Left ventricle myocardium inferior (tissue), 1 donor: ENCODE measurements around the gene RGS14. TPM values are rescaled to one million over a fixed set of nuclear protein-coding genes. Genes with fewer than 3 reads are reported as not detected.
"Not testable (repeated sequence)": the region's sequence is repeated elsewhere in the genome, so short reads cannot be mapped to it uniquely, and the experiment has no call there.

Source experiments
- DNase-seq: peaks from one replicate; pipeline ENCODE4 v3.0.0-alpha.2; 2020
- H3K27ac ChIP-seq: fragments of 200-600 bp; replicated peaks from 2 replicates; pipeline ENCODE4 v1.8.0; 2021
- H3K27me3 ChIP-seq: fragments of 200-600 bp; 2 replicates; pipeline ENCODE4 v1.8.0; 2021; ENCODE audit warnings: low read depth
- H3K36me3 ChIP-seq: fragments of 200-600 bp; 2 replicates; pipeline ENCODE4 v1.8.0; 2021
- H3K4me1 ChIP-seq: fragments of 200-600 bp; 2 replicates; pipeline ENCODE4 v1.8.0; 2021
- H3K4me3 ChIP-seq: fragments of 200-600 bp; 2 replicates; pipeline ENCODE4 v1.8.0; 2021; ENCODE audit warnings: mild to moderate bottlenecking, moderate library complexity
- H3K9me3 ChIP-seq: fragments of 200-600 bp; replicated peaks from 2 replicates; pipeline ENCODE4 v1.8.0; 2021
- intact Hi-C: fragments of 100-400 bp; cut with micrococcal nuclease; formaldehyde crosslinking; loops from one replicate; pipeline ENCODE4 v1.11.0; 2022
- total RNA-seq: library from RNA; stranded (reverse); fragmentation: NEBNext Ultra II Directional; extraction: Animal tissue kit (Norgen Biotek cat#: 25700); gene quantifications from one replicate; pipeline ENCODE4 v1.2.1, GENCODE V29; 2021
- TF ChIP-seq, protein P1 (sequence below): fragments of 200-600 bp; IDR thresholded peaks from 2 replicates; pipeline ENCODE4 v1.8.0; 2021; ENCODE audit warnings: antibody characterized with exemption, mild to moderate bottlenecking, borderline replicate concordance
- donor health status: DM: no; HTN: yes; CAD: no; lungs with severe emphysema.

The RGS14 gene
- total RNA-seq, 1 donor from 2014 or later = 4.6 TPM

DNA sequence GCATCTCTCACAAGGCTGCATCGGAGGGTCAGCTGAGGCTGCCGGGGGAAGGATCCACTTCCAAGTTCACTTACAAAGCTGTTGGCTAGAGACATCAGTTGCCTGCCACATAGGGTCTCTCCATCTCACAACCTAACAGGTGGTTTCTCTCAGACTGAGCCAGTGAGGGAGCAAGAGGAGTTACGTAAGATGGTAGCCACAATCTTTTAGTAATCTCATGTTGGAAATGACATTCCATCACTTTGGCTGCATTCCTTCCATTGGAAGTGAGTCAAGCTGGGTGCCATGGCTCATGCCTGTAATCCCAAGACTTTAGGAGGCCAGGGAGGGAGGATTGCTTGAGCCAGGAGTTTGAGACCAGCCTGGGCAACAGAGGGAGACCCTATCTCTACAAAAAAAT is 61.3 kb downstream of the RGS14 start:
- TF ChIP-seq, protein P1, sequence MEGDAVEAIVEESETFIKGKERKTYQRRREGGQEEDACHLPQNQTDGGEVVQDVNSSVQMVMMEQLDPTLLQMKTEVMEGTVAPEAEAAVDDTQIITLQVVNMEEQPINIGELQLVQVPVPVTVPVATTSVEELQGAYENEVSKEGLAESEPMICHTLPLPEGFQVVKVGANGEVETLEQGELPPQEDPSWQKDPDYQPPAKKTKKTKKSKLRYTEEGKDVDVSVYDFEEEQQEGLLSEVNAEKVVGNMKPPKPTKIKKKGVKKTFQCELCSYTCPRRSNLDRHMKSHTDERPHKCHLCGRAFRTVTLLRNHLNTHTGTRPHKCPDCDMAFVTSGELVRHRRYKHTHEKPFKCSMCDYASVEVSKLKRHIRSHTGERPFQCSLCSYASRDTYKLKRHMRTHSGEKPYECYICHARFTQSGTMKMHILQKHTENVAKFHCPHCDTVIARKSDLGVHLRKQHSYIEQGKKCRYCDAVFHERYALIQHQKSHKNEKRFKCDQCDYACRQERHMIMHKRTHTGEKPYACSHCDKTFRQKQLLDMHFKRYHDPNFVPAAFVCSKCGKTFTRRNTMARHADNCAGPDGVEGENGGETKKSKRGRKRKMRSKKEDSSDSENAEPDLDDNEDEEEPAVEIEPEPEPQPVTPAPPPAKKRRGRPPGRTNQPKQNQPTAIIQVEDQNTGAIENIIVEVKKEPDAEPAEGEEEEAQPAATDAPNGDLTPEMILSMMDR = no peak
- H3K9me3 ChIP-seq = no peaks in the 10 kb centered on the region
- no peaks in the 10 kb centered on the region for H3K4me1 ChIP-seq
- no peak for DNase-seq
- H3K27ac ChIP-seq = no peak overlapping the region
- H3K36me3 ChIP-seq = no peaks in the 10 kb centered on the region
- H3K27me3 ChIP-seq = peaks cover 22% of the 10 kb centered on the region
- no peak overlapping the region for H3K4me3 ChIP-seq
- intact Hi-C loops = no loop called here

DNA sequence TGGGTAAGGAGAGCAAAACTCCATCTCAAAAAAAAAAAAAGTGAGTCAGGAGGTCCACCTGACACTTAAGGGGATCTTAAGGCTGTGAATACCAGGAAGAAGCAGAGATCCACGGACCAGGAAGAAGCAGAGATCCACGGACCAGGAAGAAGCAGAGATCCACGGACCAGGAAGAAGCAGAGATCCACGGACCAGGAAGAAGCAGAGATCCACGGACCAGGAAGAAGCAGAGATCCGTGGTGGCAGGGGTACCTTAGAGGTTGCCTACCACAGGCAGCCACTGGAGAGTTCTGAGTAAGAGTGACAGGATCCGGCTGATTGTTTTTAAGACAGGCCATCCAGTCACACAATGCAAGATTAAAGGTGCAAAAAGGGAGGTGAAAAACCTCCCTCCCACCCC is 62.7 kb downstream of the RGS14 start:
- H3K36me3 ChIP-seq, H3K4me3 ChIP-seq, H3K27ac ChIP-seq, H3K4me1 ChIP-seq, H3K9me3 ChIP-seq, intact Hi-C loops, DNase-seq: not testable (repeated sequence)
- peaks cover 18% of the 10 kb centered on the region for H3K27me3 ChIP-seq

DNA sequence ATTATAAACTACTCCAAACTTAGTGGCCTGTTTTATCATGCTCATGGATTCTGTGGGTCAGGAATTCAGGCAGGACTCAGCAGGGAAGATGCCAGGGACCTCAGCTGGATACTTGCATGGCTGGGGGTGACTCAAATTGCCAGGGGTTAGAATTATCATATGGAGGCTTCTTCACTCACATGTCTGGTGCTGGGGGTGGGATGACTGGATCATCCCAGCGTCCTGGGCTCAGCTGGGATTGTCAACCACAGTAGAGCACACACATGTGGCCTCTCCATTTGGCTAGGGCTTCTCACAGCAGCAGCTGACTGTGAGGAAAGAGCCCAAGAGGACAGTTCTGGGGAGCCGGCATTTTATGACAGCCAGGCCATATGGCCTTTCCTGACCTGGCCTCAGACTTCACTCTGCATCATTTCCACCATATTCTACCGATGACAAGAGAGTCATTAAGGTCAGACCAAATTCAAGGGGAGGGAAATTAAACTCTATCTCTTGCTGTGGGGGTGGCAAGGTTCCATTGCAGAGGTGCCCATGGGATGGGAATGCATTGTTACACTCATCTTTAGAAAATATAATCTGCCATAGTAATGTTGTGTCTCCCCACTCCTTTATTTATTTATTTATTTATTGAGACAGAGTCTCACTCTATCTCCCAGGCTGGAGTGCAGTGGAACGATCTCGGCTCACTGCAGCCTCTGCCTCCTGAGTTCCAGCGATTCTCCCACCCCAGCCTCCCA is 63.5 kb downstream of the RGS14 start:
- no peak for DNase-seq
- Histone ChIP-seq H3K27me3 (peaks cover 18% of the 10 kb centered on the region), H3K36me3 (no peaks in the 10 kb centered on the region), H3K4me3 (no peak overlapping the region), H3K4me1 (peaks cover 10% of the 10 kb centered on the region), H3K27ac (no peak overlapping the region), H3K9me3 (no peaks in the 10 kb centered on the region)
- TF ChIP-seq, protein P1 = no peak
- intact Hi-C loops = no loop called here

Other genes with a start within 250 kb of the RGS14 start
- gene NSD1, start 224.2 kb upstream of the RGS14 start, total RNA-seq = 40.8 TPM
- 25.3 TPM for gene RAB24, start 54.2 kb upstream of the RGS14 start, total RNA-seq
- 40.0 TPM for gene PRELID1, start 54.1 kb upstream of the RGS14 start, total RNA-seq
- gene MXD3, start 46.0 kb upstream of the RGS14 start, total RNA-seq = 2.3 TPM
- 60.0 TPM for gene LMAN2, start 6.3 kb upstream of the RGS14 start, total RNA-seq
- not detected for gene SLC34A1, start 26.5 kb downstream of the RGS14 start, total RNA-seq
- gene PFN3, start 42.7 kb downstream of the RGS14 start, total RNA-seq = not detected
- not detected for gene F12, start 51.6 kb downstream of the RGS14 start, total RNA-seq
- 15.6 TPM for gene GRK6, start 68.8 kb downstream of the RGS14 start, total RNA-seq
- gene PRR7, start 88.9 kb downstream of the RGS14 start, total RNA-seq = 2.1 TPM
- 21.8 TPM for gene DBN1, start 115.7 kb downstream of the RGS14 start, total RNA-seq
- 54.4 TPM for gene PDLIM7, start 139.7 kb downstream of the RGS14 start, total RNA-seq
- gene DOK3, start 151.9 kb downstream of the RGS14 start, total RNA-seq = 3.3 TPM
- 29.7 TPM for gene DDX41, start 159.0 kb downstream of the RGS14 start, total RNA-seq
- 21.5 TPM for gene FAM193B, start 196.6 kb downstream of the RGS14 start, total RNA-seq
- gene TMED9, start 234.3 kb downstream of the RGS14 start, total RNA-seq = 68.7 TPM
- 17.2 TPM for gene B4GALT7, start 242.2 kb downstream of the RGS14 start, total RNA-seq